H1 (cell line): ENCODE measurements around the gene UQCC5. TPM values are rescaled to one million over a fixed set of nuclear protein-coding genes. Genes with fewer than 3 reads are reported as not detected.

Experiments used
- CTCF ChIA-PET: fragments of 300-600 bp; sonication (Branson Sonifier 250); formaldehyde crosslinking; loops from one replicate; lab custom pipeline; 2021; ENCODE audit not compliant: partially characterized antibody; lab: Charles Lee
- POLR2A ChIA-PET: fragments of 300-600 bp; sonication (Branson Sonifier 250); formaldehyde crosslinking; loops from one replicate; lab custom pipeline; 2021; ENCODE audit warnings: inconsistent platforms; ENCODE audit not compliant: partially characterized antibody; lab: Charles Lee
- DNase-seq, 2 experiments: peaks; one replicate each; pipeline versions ENCODE4 v3.0.0 to v3.0.0-alpha.2; 2010 to 2022; ENCODE audit warnings: low spot score in 2 of 2, low read depth in 1 of 2, mixed read lengths in 1 of 2
- FAIRE-seq: peaks from 2 replicates; lab custom pipeline; 2011; peaks lifted over from hg19 to GRCh38; lab: Jason Lieb, UNC
- H2AFZ ChIP-seq: 2 replicates; pipeline ENCODE4 v1.8.1; 2012; ENCODE audit warnings: low read length, inconsistent platforms
- H2AK5ac ChIP-seq: 2 replicates; pipeline ENCODE4 v1.6.1; 2013; ENCODE audit warnings: low read depth, low read length
- H2BK120ac ChIP-seq: replicated peaks from 2 replicates; pipeline ENCODE3; 2013; ENCODE audit warnings: low read depth, low read length, inconsistent platforms
- H2BK12ac ChIP-seq: 2 replicates; pipeline ENCODE4 v1.6.1; 2013; ENCODE audit warnings: low read depth, low read length
- H2BK15ac ChIP-seq: 2 replicates; pipeline ENCODE4 v1.6.1; 2013; ENCODE audit warnings: low read length
- H2BK20ac ChIP-seq: 2 replicates; pipeline ENCODE4 v1.6.1; 2013; ENCODE audit warnings: low read length
- H2BK5ac ChIP-seq: 2 replicates; pipeline ENCODE4 v1.6.1; 2013; ENCODE audit warnings: low read depth, low read length
- H3K14ac ChIP-seq: 2 replicates; pipeline ENCODE4 v1.6.1; 2013; ENCODE audit warnings: inconsistent platforms; ENCODE audit not compliant: insufficient read length
- H3K18ac ChIP-seq: 2 replicates; pipeline ENCODE4 v1.6.1; 2013; ENCODE audit warnings: low read length; ENCODE audit errors: extremely low read depth
- H3K23ac ChIP-seq: 2 replicates; pipeline ENCODE4 v1.6.1; 2013; ENCODE audit warnings: inconsistent platforms; ENCODE audit not compliant: insufficient read length
- H3K23me2 ChIP-seq: 2 replicates; pipeline ENCODE4 v1.6.1; 2013; ENCODE audit warnings: low read depth, low read length
- H3K27ac ChIP-seq: 2 replicates; pipeline ENCODE4 v1.6.1; 2011; ENCODE audit warnings: low read depth, low read length, inconsistent platforms
- H3K27me3 ChIP-seq, 4 experiments: replicated peaks in 1 of 4; 1 replicate in 1 of 4; 2 replicates in 3 of 4; pipeline versions ENCODE4 v1.6.1 to v1.8.1; 2011 to 2013; ENCODE audit warnings: low read length in 3 of 4, mild to moderate bottlenecking in 3 of 4, inconsistent platforms in 2 of 4, mixed read lengths in 2 of 4, moderate library complexity in 1 of 4; ENCODE audit not compliant: control insufficient read depth in 3 of 4, insufficient read depth in 3 of 4; ENCODE audit errors: extremely low read depth in 1 of 4
- H3K36me3 ChIP-seq, 4 experiments: 2 replicates each; pipeline versions ENCODE4 v1.6.1 to v1.8.1; 2011 to 2013; ENCODE audit warnings: mild to moderate bottlenecking in 4 of 4, low read length in 3 of 4, moderate library complexity in 2 of 4, control low read depth in 1 of 4, inconsistent platforms in 1 of 4; ENCODE audit not compliant: insufficient read depth in 4 of 4, control insufficient read depth in 2 of 4
- H3K4ac ChIP-seq: replicated peaks from 2 replicates; pipeline ENCODE3; 2013; ENCODE audit warnings: low read length, low read depth, mixed read lengths, inconsistent platforms; ENCODE audit not compliant: insufficient read length
- H3K4me1 ChIP-seq, 4 experiments: replicated peaks in 1 of 4; 1 replicate in 1 of 4; 2 replicates in 3 of 4; pipeline versions ENCODE4 v1.6.1 to v1.8.1; 2011 to 2013; ENCODE audit warnings: low read length in 3 of 4, inconsistent platforms in 2 of 4, mixed read lengths in 1 of 4; ENCODE audit not compliant: insufficient read depth in 4 of 4, control insufficient read depth in 3 of 4
- H3K4me2 ChIP-seq, 2 experiments: 2 replicates each; pipeline versions ENCODE4 v1.6.1 to v1.8.1; 2011 to 2013; ENCODE audit warnings: low read depth in 2 of 2, low read length in 2 of 2, control low read depth in 1 of 2, inconsistent platforms in 1 of 2, mild to moderate bottlenecking in 1 of 2; ENCODE audit not compliant: insufficient read depth in 1 of 2
- H3K4me3 ChIP-seq, 4 experiments: fragments of 200-600, 300-600 bp in 1 of 4; sonication (generic), shearing (Covaris generic), sonication (Bioruptor Twin) in 1 of 4; 2 replicates each; pipeline versions ENCODE4 v1.5.1 to v1.8.1; 2011 to 2016; ENCODE audit warnings: low read length in 4 of 4, low read depth in 3 of 4, control low read depth in 2 of 4, inconsistent platforms in 2 of 4, mild to moderate bottlenecking in 2 of 4, mixed read lengths in 1 of 4, moderate library complexity in 1 of 4; ENCODE audit not compliant: insufficient read depth in 2 of 4; ENCODE audit errors: extremely low read depth in 1 of 4
- H3K56ac ChIP-seq: replicated peaks from 2 replicates; pipeline ENCODE3; 2013; ENCODE audit warnings: low read depth, mild to moderate bottlenecking, mixed read lengths, low read length, inconsistent platforms; ENCODE audit not compliant: insufficient read length
- H3K79me1 ChIP-seq: 2 replicates; pipeline ENCODE4 v1.6.1; 2013; ENCODE audit warnings: low read depth, low read length, control low read depth
- H3K79me2 ChIP-seq, 2 experiments: 2 replicates each; pipeline versions ENCODE4 v1.6.1 to v1.8.1; 2012 to 2013; ENCODE audit warnings: low read length in 2 of 2, mild to moderate bottlenecking in 2 of 2, inconsistent platforms in 1 of 2; ENCODE audit not compliant: insufficient read depth in 2 of 2, control insufficient read depth in 1 of 2
- H3K9ac ChIP-seq, 4 experiments: replicated peaks in 1 of 4; 1 replicate in 1 of 4; 2 replicates in 3 of 4; pipeline versions ENCODE4 v1.6.1 to v1.8.1; 2011 to 2013; ENCODE audit warnings: low read depth in 3 of 4, low read length in 3 of 4, control low read depth in 2 of 4, mild to moderate bottlenecking in 2 of 4, moderate library complexity in 2 of 4, inconsistent platforms in 1 of 4; ENCODE audit errors: extremely low read depth in 1 of 4
- H3K9me3 ChIP-seq, 2 experiments: 2 replicates each; pipeline versions ENCODE4 v1.6.1 to v1.8.1; 2012 to 2013; ENCODE audit warnings: mild to moderate bottlenecking in 2 of 2, moderate library complexity in 2 of 2, control low read depth in 1 of 2, inconsistent platforms in 1 of 2, low read depth in 1 of 2, low read length in 1 of 2, mixed read lengths in 1 of 2; ENCODE audit not compliant: insufficient read depth in 2 of 2
- H4K20me1 ChIP-seq, 2 experiments: replicated peaks in 1 of 2; 2 replicates each; pipeline versions ENCODE3 to v1.8.1; 2011 to 2013; ENCODE audit warnings: inconsistent platforms in 2 of 2, low read length in 2 of 2, mild to moderate bottlenecking in 1 of 2; ENCODE audit not compliant: insufficient read depth in 2 of 2, control insufficient read depth in 1 of 2
- H4K5ac ChIP-seq: 2 replicates; pipeline ENCODE4 v1.6.1; 2013; ENCODE audit warnings: low read length, low read depth, mixed read lengths, inconsistent platforms; ENCODE audit not compliant: insufficient read length
- H4K8ac ChIP-seq: 2 replicates; pipeline ENCODE4 v1.8.0; 2013; ENCODE audit warnings: mild to moderate bottlenecking, moderate library complexity, low read length, inconsistent platforms; ENCODE audit not compliant: insufficient read depth; ENCODE audit errors: extremely low read depth
- H4K91ac ChIP-seq: replicated peaks from 2 replicates; pipeline ENCODE3; 2013; ENCODE audit warnings: low read length, mixed read lengths, inconsistent platforms; ENCODE audit not compliant: insufficient read length
- BCL11A ChIP-seq, 2 experiments: IDR thresholded peaks; one replicate each; pipeline ENCODE4 v1.6.1; 2011; ENCODE audit warnings: low read depth in 2 of 2, low read length in 2 of 2, mild to moderate bottlenecking in 2 of 2
- WGBS, 2 experiments: shearing (Covaris generic) in 1 of 2; methylation state at CpG; one replicate each; pipeline versions ENCODE4 v1.1.6 to v1.1.7; 2013 to 2015; ENCODE audit warnings: low lambda C conversion rate in 2 of 2, mixed read lengths in 2 of 2, inconsistent platforms in 1 of 2, low coverage in 1 of 2, missing lambda C conversion rate in 1 of 2; ENCODE audit not compliant: insufficient replicate concordance in 2 of 2, insufficient coverage in 1 of 2, insufficient read length in 1 of 2; ENCODE audit errors: extremely low coverage in 1 of 2, missing lambda C conversion rate in 1 of 2; 5-methylcytosine and 5-hydroxymethylcytosine counted together
- polyA plus RNA-seq, 7 experiments: library from polyadenylated mRNA; depleted of rRNA in 3 of 7; stranded (reverse) in 5 of 7; unstranded in 2 of 7; fragments of >200 nt in 5 of 7; fragments of 200-250 nt in 2 of 7; gene quantifications; 1 replicate in 5 of 7; 2 replicates in 1 of 7; 4 replicates in 1 of 7; pipeline versions ENCODE4 v1.2.1 to v1.2.3, GENCODE V29; 2011 to 2013; ENCODE audit warnings: missing spikeins in 2 of 7, mixed read lengths in 2 of 7
- total RNA-seq: library from RNA; stranded (reverse); fragmentation: NEBNext Ultra II Directional; extraction: Animal tissue kit (Norgen Biotek cat#: 25700); gene quantifications from 2 replicates; pipeline ENCODE4 v1.2.1, GENCODE V29; 2021

UQCC5 gene
- total and polyA plus RNA-seq, 2 of the 8 experiments (the other 6 are each of a cell fraction or from before 2014, with no cell fraction given): 35.0 to 37.7 TPM

GRCh38 chr3:52568069-52568468, 31.7 kb downstream of the UQCC5 start:
- no peak for TF ChIP-seq BCL11A (IDR thresholded peaks at IDR 0.05; ENCODE audit: low read depth in 2 of 2, low read length in 2 of 2)
- H2AFZ ChIP-seq: no peak overlapping the region
- H4K5ac ChIP-seq: no peak overlapping the region
- no peak overlapping the region for H3K14ac ChIP-seq
- H3K36me3 ChIP-seq: peaks cover 0 to 11% (median 7%) of the 10 kb centered on the region in 4 experiments; a peak in 6 of 8 replicates
- H3K4me3 ChIP-seq: no peak overlapping the region
- H4K8ac ChIP-seq: no peak overlapping the region
- H3K4me2 ChIP-seq: no peak overlapping the region
- no peaks in the 10 kb centered on the region for H3K79me1 ChIP-seq
- H3K23ac ChIP-seq: no peak overlapping the region
- H3K27me3 ChIP-seq: no peaks in the 10 kb centered on the region
- no peaks in the 10 kb centered on the region for H3K9me3 ChIP-seq
- no peak overlapping the region for H2BK15ac ChIP-seq
- no peak overlapping the region for H3K56ac ChIP-seq
- H4K20me1 ChIP-seq: no peaks in the 10 kb centered on the region
- H2BK120ac ChIP-seq: no peak overlapping the region
- ChIA-PET CTCF (interaction anchor here (1.0 kb wide), 1 partner anchor 12 kb away, joined by 4 read pairs; no protein-coding TSS in a partner anchor), POLR2A (interaction anchor here (0.7 kb wide), 1 partner anchor 30 kb away, joined by 3 read pairs; no protein-coding TSS in a partner anchor)
- WGBS, 2 experiments: 90% methylated on average over 2 of the region's 2 CpGs; no CpG with 5 or more reads in 1 of the 2 experiments
- DNase-seq (no peak), FAIRE-seq (no peak)
- no peak overlapping the region for H2BK12ac ChIP-seq
- H3K27ac ChIP-seq: no peak overlapping the region
- H4K91ac ChIP-seq: no peak overlapping the region
- no peak overlapping the region for H2BK20ac ChIP-seq
- H3K4me1 ChIP-seq: no peaks in the 10 kb centered on the region
- no peaks in the 10 kb centered on the region for H3K79me2 ChIP-seq
- no peak overlapping the region for H3K4ac ChIP-seq
- H3K9ac ChIP-seq: no peak overlapping the region
- no peaks in the 10 kb centered on the region for H3K23me2 ChIP-seq
- H2BK5ac ChIP-seq: no peak overlapping the region
- no peak overlapping the region for H3K18ac ChIP-seq
- no peak overlapping the region for H2AK5ac ChIP-seq
